ENCODE data around the gene HOXA6. TPM values are rescaled to one million over a fixed set of nuclear protein-coding genes. Genes with fewer than 3 reads are reported as not detected.

HOXA6 gene
- total RNA-seq, 1 experiment from 2014 or later: not detected

- Histone ChIP-seq H2BK12ac (ENCODE audit: insufficient read length, low read depth, low read length) (no peak overlapping the region), H3K4me1 (ENCODE audit: insufficient read depth, low read length) (no peaks in the 10 kb centered on the region), H3K23me2 (ENCODE audit: insufficient read length, low read depth, low read length, poor library complexity, severe bottlenecking) (no peaks in the 10 kb centered on the region), H2BK5ac (ENCODE audit: insufficient read length, low read length) (no peak overlapping the region), H4K20me1 (ENCODE audit: control insufficient read depth, insufficient read depth, insufficient read length) (peaks cover 3% of the 10 kb centered on the region), H3K27ac (ENCODE audit: insufficient read length, low read depth, low read length) (no peak overlapping the region), H4K91ac (ENCODE audit: insufficient read length, low read depth, low read length) (no peak overlapping the region), H2BK15ac (ENCODE audit: low read depth, low read length) (no peak overlapping the region), H3K27me3 (ENCODE audit: insufficient read depth, low read length) (peaks cover 95% of the 10 kb centered on the region), H2AK5ac (ENCODE audit: insufficient read length, low read length) (no peak overlapping the region), H3K9ac (ENCODE audit: extremely low read depth, insufficient read length, low read length) (no peak overlapping the region), H3K14ac (ENCODE audit: insufficient read depth, low read length) (no peak overlapping the region), H3K56ac (ENCODE audit: insufficient read length, low read depth, low read length) (no peak overlapping the region), H3K4me2 (ENCODE audit: insufficient read depth, insufficient read length, low read length) (no peak overlapping the region), H3K4ac (ENCODE audit: low read depth, low read length) (no peak overlapping the region), H4K5ac (ENCODE audit: insufficient read length, low read depth, low read length) (no peak overlapping the region), H3K18ac (ENCODE audit: insufficient read length, low read depth, low read length) (no peak overlapping the region), H3K9me3 (ENCODE audit: control insufficient read depth, low read depth, low read length) (no peaks in the 10 kb centered on the region), H3K23ac (ENCODE audit: insufficient read length, low read depth, low read length) (no peak overlapping the region), H4K8ac (replicated peaks; ENCODE audit: insufficient read length, low read depth, low read length) (no peak overlapping the region), H2AFZ (ENCODE audit: low read length) (no peak overlapping the region), H2BK120ac (ENCODE audit: low read depth, low read length, poor library complexity, severe bottlenecking) (no peak overlapping the region), H3K79me1 (ENCODE audit: insufficient read depth, low read depth, low read length, poor library complexity, severe bottlenecking) (no peaks in the 10 kb centered on the region), H2BK20ac (ENCODE audit: low read depth, low read length, poor library complexity, severe bottlenecking) (no peak overlapping the region), H3K79me2 (ENCODE audit: insufficient read depth, low read length) (no peaks in the 10 kb centered on the region), H3T11ph (ENCODE audit: low read length) (no peak overlapping the region)
- no CpG with 5 or more reads among the region's 18 CpGs for WGBS (ENCODE audit: extremely low coverage, insufficient read length, low lambda C conversion rate)
- Mint-ChIP-seq H3K4me1 (no peaks in the 10 kb centered on the region), H3K27me3 (ENCODE audit: low read depth) (peaks cover 97% of the 10 kb centered on the region), H3K36me3 (ENCODE audit: insufficient read depth in 1 of 3, low read depth in 3 of 3) (no peaks in the 10 kb centered on the region), H3K4me3 (no peak overlapping the region), H3K9me3 (peaks cover 0 to 7% of the 10 kb centered on the region in 2 experiments; a peak in 3 of 5 replicates), H3K27ac (no peak overlapping the region)
- TF ChIP-seq CTCF (conservative IDR thresholded peaks at IDR 0.05): no peak
- DNase-seq: no peak
Measured at GRCh38 chr7:27133409-27134231, 14.0 kb downstream of the HOXA6 start.

All from H9 (cell line).